GM12892 (cell line): ENCODE measurements around the gene TXNDC12.
"Not testable (repeated sequence)": the region's sequence is repeated elsewhere in the genome, so short reads cannot be mapped to it uniquely, and the experiment has no call there.

Experiments used
- POLR2A ChIP-seq: IDR thresholded peaks from 2 replicates; pipeline ENCODE4 v1.6.1; 2011; ENCODE audit warnings: low read depth, low read length, control low read depth
- POLR2AphosphoS5 ChIP-seq: IDR thresholded peaks from 2 replicates; pipeline ENCODE4 v1.6.1; 2011; ENCODE audit warnings: low read depth, low read length, control low read depth

- TF ChIP-seq POLR2A, POLR2AphosphoS5: not testable (repeated sequence)
These were observed 5.7 kb downstream of the TXNDC12 start for GRCh38 chr1:52049337-52049736.
